ENCODE measurements around the gene EEF1AKMT2.

The EEF1AKMT2 gene

DNA sequence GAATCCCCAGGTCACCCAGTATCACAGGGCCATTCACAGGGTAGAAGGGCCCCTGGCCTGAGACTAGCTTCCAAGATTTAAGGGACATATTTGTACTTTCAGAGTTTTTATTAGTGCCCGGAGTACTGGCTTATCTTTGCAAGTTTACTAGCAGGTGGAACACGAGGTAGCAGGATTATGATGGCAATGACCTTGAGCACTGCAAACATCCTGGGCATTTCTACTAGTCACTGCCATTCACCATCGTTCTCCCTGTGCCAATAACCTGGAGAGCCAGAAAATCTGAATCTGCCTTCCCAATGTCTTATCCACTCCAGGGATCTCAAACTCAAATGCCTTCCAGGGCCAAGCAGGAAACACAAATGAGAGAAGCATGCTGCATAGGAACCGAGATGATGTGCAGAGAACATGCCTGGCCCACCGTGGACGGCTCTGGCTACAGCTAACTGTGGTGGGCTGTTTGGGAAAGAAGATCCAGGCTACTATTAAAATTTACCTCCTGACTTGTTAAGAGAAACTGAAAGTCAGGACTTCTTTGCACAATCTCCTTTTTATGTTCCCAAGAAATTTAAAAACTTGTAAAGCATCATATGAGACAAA, 64.2 kb downstream of the EEF1AKMT2 start:
- H3K4me3 ChIP-seq, result no peak overlapping the region
- peak overlapping the region in 19 of 21 experiments; percentile 16 to 92 (median 73) for H3K27ac ChIP-seq

DNA sequence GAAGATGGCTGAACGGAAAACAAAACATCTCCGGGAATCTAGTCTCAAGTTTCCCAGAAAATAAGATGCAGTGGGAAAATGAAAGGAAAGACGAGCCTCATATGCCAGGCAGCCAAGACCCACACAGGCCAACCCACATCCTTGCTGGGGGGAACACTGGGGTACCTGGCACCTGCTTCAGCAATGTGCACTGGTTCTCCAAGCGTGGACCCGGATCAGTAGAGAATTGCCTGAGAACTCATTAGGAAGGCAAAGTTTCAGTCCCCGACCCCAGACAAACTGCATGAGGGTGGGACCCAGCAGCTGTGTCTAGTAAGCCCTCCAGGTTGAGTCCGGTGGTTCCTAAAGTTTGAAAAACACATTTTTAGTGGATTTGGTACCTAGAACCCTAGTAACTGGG, 65.9 kb downstream of the EEF1AKMT2 start:
- Histone ChIP-seq H3K4me3 (no peak overlapping the region), H3K27ac (peak overlapping the region in 6 of 21 experiments; percentile 30 to 92 (median 76))

DNA sequence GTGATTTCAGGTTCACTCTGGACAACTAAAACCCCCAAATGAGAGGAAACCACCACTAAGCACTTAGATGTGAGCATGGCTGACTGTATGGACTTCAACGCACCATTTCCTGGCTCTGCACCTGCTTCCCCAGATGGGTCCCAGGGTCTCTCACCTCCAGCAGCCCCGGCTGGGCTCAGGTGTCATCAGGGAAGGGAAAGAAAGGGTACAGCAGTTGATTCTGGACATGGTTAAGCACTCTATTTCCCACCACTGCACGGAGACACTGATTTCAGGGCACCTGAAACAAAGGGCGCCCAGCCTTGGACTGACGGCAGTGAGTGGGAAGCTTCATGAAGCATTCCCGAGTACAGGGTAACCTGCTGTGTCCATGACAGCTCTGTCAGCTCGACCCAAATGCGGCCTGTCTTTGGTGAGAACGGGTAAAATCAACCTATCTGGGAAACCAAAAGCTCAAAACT, 66.5 kb downstream of the EEF1AKMT2 start:
- Histone ChIP-seq H3K27ac (peak overlapping the region in 17 of 21 experiments; percentile 43 to 92 (median 76)), H3K4me3 (no peak overlapping the region)

DNA sequence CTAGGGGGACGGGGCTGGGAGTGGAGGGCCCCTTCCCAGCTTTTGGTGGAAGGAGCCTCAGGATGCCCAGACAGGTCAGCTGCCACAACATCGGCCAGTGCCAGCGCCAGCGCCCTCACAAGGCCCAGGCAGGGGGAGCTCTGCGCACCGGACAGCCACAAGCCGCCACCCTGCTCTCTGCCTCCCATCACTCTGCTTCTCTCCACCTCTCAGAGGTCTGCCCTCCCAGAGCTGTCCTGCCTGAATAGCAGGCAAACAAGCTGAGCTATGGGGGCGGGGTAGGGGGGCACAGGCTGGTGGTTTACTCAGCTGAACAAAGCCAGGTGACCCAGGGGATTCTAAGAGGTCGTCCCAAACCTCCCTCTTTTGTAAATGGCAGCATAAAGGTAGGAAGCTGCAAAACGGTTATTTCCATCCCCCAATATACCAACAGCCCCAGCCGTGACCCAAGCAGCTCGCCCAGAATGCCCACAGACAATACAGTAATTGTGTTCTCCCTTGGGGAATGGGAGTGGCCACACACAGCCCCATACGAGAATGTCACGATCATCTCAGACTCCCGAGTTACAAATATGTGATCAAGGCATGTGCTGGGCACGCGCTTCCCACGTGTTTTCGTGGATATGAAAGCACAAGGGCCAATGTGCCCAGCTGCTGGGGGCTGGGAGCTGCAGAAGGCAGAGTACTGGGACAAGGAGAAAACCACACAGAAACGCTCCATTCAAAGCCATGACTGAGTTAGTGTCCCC, 67.2 kb downstream of the EEF1AKMT2 start:
- Histone ChIP-seq H3K27ac (peak overlapping the region; percentile 40 to 92 (median 75)), H3K4me3 (no peak overlapping the region)

DNA sequence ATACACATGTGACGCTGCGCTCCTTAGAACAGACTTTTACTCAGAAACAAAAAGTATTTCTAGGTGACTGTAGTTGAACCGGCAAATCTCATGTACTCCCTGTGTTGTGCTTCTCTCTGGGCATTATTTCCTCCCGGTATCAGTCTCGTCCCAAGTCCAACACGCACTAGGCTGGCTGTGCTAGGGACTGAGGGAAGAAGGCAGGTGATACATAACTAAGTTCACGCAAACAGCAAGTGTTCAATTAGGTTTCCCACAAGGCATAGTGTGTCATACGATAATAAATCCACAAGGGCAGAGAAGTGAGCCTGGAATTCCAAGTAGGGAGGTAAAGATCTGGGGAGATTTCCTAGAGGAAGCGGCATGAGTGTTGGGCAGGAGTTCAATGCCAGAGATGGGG, 67.9 kb downstream of the EEF1AKMT2 start:
- H3K4me3 ChIP-seq, result no peak overlapping the region
- H3K27ac ChIP-seq, result peak overlapping the region; percentile 40 to 92 (median 75)

DNA sequence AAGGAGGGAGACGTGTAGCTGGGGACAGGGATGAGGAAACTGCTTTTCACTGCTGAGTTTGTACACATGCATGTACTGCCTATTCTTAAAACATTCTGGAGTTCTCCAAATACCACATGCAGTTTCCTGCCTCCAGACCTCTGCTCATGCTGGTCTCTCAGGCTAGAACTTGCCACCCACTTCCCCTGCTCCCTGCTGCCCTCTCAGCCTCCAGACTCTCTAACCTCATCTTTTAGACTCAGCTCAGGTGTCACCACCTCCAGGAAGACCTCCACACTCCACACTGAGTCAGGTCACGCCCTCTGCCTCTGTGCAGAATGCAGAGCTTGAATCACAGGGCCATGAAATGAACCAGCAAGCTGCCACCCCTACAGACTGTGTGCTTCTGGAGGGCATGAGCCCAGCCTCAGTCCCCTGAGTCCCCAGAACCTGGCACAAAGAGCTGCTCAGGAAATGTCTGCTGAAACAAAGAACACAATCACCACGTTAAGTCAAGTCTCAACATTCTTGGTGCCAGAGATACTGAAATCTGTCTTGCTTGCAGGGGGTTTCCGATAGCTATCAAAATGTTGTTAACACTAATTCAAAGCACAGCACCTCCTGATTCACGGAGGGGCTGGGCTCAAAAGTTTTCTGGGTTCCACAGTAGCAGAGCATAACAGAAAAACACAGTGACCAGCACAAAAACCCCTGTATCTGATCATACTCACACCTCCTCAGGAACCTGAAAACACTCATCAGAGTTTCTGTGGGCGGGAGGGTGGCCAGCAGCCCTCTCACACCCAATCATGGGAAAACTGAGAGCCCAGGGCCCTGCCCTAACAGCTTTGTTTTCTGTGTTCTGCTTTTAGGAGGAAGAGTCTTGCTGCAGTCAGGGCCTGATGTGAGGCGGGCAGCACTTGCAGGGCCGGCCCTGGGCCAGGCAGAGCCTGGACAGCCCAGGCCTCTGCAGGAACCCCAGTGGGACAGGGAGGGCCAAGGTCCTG, 68.6 kb downstream of the EEF1AKMT2 start:
- H3K27ac ChIP-seq, result peak overlapping the region; percentile 40 to 92 (median 75)
- no peak overlapping the region for H3K4me3 ChIP-seq

DNA sequence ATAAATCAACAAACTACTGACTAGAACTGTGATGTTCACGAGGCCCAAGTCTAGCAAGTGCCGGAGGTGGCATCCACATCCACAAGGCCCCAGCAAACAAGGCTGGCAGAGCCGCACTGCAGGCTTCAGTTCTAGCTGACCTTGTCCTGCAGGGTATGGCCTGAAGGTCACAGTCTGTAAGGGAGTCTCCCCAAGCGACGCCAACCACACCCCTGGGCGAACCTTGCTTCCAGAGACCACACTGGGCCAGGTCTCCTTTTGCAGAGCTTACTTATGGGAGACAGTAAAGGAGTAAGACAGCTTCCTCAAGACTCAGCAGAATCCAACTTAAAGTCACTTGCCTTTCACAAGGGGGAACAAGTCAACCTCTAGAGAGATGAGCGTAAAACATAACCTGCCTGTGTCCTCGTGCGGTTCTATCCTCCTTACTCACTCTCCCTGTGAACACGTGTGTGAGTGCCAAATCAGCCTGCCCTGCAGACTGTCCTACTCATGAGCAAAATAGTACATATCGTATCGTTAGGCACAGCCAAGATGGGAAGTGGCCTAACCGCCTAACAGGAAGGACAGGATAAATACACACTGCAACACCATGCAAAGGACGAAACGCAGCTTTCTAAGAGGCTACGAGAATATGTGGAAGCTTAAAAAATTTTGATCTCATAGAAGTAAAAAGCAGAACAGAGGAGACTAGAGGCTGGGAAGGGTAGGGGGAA, 70.2 kb downstream of the EEF1AKMT2 start:
- no peak overlapping the region for H3K4me3 ChIP-seq
- H3K27ac ChIP-seq, result peak overlapping the region in 18 of 21 experiments; percentile 2 to 92 (median 68)

DNA sequence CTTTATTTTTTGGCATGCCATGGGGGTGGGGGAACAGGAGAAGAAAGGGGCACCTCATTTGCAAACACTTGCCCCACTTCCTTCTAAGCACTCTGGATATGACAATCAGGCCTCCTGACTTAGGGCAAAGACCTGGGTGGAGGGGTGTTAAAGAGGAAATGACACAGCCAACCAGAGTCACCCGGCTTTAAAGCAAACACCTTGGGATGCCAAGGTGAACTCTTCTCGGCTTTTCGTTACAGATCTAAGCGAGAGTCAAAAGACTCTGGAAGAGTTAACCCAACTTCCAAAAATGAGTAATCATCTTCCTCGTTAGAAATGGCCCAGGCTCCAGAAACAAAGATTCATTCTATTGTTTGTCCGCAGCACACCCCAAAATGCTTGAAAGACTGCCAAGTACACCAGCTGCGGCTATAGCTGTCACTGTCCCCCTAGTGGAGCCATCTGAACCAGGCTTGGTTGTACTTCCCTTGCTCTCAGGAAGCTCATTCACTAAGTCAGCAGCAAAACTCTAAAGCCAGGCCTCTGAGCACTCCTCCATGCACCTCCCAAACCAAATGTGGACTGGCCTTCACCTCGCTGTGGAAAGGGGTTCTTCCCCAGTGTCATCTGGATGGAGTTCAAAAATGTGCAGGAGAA, 72.4 kb downstream of the EEF1AKMT2 start:
- no peak overlapping the region for H3K4me3 ChIP-seq
- H3K27ac ChIP-seq, result peak overlapping the region in 20 of 21 experiments; percentile 40 to 92 (median 66)

DNA sequence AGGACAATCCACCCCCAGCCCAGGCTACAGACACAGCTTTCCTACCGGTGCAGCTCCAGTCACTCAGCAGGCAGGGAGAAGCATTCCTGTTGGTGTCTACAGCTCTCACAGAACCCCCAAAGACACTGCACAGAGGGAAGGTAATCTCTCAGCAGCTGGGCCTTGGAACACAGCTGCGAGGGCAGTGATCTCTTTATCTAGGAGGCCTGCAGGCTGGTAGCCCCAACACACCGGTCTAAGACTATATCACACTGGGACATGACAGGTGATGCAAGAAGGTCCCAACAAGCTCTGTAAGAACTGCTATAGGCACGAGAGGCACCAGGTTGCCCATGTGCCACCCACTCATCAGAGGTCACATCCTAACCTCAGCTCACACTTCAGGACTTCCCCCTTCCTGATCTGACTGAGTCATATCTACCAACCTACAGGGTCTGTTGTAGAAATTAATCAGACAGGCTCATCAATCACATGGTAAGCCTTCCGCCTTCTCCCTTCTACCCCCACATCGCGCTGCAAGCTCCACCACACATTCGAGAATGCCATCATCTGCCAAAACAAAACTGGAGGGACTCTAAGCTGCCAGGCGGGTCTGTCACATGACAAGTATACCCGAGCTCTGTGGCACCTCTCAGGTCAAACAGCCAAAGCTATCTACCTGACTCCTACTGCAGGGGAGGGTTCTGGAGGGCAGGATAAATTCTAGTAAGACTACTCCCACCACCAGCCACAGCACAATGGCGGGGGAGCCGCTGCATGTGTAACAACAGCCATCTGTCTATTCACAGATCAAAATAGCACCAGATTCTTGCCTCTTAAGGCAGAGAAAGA, 73.6 kb downstream of the EEF1AKMT2 start:
- Histone ChIP-seq H3K27ac (peak overlapping the region in 20 of 21 experiments; percentile 14 to 92 (median 66)), H3K4me3 (no peak overlapping the region)

DNA sequence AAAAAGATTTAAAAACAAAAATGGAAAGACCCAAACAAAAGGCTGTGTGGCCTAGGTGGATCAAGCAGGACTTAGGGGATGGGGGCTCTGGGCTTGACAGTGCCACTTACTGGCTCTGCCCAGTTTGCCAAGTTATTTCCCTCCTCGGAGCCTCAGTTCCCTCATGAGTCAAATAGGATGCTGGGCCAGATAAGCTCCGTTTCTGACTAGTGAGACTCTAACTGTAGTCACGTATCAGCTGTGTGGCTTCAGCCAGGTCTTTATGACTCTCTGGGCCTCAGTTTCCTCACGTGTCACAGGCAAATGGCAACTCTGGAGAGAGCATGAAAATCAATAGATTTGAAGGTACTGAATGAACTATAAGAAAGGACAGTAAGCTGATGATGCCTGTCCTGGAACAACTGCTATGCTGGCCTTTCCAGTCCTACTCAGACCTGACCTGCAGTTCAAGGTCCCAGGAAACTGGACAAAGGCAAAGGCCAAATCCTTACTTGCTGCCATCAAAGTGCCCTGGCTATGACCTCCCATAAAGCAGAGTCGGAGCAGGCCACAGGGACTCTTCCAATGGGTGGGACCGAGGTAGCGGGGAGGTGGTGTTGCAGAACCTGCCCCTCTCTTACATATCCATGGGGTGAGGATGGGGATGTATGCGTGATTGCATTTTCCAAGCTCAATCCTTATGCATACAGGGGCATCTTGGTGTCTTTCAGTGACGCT, 74.5 kb downstream of the EEF1AKMT2 start:
- Histone ChIP-seq H3K27ac (peak overlapping the region in 13 of 21 experiments; percentile 10 to 92 (median 60)), H3K4me3 (no peak overlapping the region)

DNA sequence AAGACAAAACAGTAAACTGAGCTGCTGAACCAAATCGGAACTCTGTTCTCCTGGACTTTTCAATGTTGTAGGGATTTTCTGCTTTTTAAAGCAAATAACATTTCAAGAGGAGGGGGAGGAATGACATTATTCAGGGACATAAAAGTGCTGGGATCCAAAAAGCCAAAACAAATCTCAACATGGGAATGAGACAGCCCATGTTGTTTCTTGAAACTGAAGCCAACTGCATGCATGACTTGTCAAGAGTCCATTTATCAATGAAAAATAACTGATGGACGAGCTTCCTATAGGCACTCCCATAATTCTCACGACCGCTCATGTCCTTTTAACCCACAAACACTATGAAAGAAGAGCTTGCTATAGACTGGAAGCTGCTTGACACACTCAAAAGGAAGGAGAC, 75.3 kb downstream of the EEF1AKMT2 start:
- Histone ChIP-seq H3K27ac (peak overlapping the region in 8 of 21 experiments; percentile 22 to 92 (median 66)), H3K4me3 (no peak overlapping the region)

DNA sequence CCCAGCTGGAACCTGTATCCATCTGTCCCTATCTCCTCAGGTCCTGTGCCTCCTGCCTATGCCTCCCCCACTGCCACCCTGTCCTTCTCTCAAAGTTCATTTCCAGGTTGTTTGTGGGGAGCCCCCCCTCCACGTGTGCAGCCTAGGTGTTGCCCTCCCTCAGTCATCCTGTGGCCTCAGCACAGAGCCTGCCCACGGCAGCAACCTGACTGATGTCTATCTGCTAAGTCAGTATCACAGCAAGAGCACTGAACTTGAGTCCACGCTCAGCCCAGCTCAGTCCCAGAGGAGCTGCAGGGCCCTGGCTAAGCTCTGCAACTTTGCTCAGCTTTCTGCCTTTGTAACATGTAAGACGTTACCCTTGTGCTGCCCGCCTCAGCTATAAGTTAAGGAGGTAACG, 76.2 kb downstream of the EEF1AKMT2 start:
- peak overlapping the region in 6 of 21 experiments; percentile 22 to 92 (median 45) for H3K27ac ChIP-seq
- H3K4me3 ChIP-seq, result no peak overlapping the region

DNA sequence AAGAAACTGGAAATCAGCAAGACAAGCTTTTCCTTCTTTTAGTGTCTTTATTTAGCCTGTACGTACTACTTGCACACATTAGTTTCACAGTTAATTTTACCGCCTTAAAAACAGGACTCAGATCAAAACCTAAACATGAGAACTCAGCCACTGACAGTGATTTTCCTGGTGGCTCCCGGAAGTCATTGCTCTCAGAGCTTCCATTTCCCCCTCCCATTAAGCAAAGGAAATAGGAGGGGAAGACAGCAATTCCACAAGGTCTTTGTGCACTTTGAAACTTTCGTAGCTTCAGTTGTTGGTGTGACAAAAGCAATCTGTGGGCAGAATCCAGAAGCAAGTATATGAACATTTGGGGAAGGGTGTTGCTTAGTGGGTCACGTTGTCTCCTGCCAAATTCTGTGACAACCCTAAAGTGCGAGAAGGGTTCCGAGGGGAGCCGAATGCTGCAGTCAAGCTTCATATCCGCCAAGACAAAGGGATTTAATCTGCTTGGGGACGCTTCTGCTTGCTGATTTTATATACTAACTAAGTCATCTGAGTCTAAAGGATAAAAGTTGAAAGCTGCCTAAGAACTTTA, 77.9 kb downstream of the EEF1AKMT2 start:
- H3K4me3 ChIP-seq, result no peak overlapping the region
- peak overlapping the region in 10 of 21 experiments; percentile 6 to 67 (median 24) for H3K27ac ChIP-seq

DNA sequence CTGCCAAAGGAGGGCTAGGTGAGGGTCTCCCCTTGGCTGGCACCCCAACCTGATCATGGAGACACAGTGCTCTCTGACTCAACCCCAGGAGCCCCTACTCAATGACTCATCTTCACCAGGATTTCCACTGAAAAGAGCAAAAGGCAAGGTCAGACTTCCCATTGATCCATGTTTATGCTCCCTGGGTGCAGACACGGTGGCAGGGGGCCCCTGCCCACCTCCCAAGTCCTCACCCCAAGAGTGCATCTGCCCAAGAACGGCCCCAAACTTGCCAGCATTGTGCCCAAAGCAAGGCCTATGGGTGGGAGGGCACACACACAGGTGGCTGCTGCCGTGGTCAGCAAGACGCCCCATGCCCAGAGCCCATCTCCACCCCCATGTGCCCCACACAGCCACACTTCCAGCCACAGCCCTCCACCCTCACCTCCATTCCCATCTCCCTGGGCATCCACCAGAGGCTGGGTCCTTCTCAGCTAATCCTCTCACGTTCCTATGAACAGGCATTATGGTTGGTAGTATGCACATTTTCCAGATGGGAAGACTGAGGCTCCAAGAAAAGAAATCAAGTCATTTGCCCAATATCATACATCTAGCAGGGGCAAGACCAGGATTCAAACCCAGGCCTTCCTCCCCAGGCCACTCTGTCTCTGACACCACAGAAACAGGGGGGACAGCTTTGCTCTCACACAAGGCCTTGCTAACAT, 78.8 kb downstream of the EEF1AKMT2 start:
- H3K4me3 ChIP-seq, result no peak overlapping the region
- H3K27ac ChIP-seq, result peak overlapping the region in 5 of 21 experiments; percentile 8 to 34 (median 22)

DNA sequence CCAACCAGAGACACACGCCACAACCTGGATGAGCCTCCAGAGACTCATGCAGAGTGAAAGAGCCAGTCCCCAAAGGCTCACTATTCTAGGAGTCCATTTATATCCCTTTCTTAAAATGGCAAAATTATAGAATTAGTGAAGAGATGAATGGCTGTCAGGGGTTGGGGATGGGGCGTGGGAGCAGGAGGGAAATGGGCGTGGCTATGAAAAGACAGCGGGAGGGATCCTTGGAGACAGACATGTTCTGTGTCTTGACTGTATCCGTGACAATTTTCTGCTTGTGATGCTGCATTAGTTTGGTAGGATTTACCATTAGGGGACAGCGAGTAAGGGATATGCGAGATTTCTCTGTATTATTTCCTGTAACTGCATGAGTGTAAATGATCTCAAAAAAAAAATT, 80.5 kb downstream of the EEF1AKMT2 start:
- Histone ChIP-seq H3K4me3 (no peak overlapping the region), H3K27ac (peak overlapping the region in 5 of 21 experiments; percentile 10 to 71 (median 40))

DNA sequence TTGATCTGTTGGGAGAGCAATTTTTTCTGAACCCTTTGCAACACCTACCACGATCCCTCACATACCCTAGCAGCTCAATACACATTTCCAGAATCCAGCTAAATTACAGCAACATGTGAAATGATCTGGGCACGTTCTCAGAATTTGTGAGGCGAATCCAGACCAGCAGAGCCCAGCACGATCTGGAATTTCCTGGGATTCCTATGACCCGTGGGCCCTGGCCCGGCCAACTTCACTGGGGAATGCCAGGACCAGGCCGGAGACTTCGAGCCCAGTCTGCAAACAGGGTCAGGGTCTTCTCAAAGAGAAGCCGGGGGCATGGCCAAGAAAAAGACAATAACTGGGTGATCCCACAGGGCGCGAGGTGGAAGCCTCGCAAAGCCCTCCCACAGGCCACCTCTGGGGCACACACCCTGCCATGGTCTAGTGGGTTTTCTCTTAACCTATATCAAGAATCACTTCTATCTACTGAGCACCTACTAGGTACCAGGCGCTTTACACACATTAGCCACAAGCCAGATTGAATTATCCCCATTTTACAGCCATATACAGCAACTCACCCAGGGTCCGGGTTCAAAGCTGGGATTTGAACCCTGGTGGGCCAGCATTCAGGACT, 81.3 kb downstream of the EEF1AKMT2 start:
- Histone ChIP-seq H3K4me3 (no peak overlapping the region), H3K27ac (peak overlapping the region in 13 of 21 experiments; percentile 4 to 71 (median 38))

Measured in skin epidermis (tissue), 12 donors.